B cell (primary cell): ENCODE data around the gene C15orf62. TPM values are rescaled to one million over a fixed set of nuclear protein-coding genes. Genes with fewer than 3 reads are reported as not detected.

Source experiments
- ATAC-seq: fragments of 200-7000 bp; cut with Tn5 transposase; one replicate; pipeline ENCODE4 v1.10.0; 2021; ENCODE audit warnings: low read depth, mild to moderate bottlenecking, moderate number of reproducible peaks, moderate library complexity
- CTCF ChIA-PET: fragments of 350-600 bp; sonication (Branson Sonifier 250); formaldehyde crosslinking; loops from one replicate; lab custom pipeline; 2021; ENCODE audit warnings: antibody characterized with exemption, inconsistent platforms; lab: Charles Lee
- POLR2A ChIA-PET: fragments of 350-600 bp; sonication (Branson Sonifier 250); formaldehyde crosslinking; loops from one replicate; lab custom pipeline; 2021; ENCODE audit warnings: antibody characterized with exemption; lab: Charles Lee
- DNase-seq: peaks from one replicate; pipeline ENCODE4 v3.0.0; 2013
- H2AFZ ChIP-seq: 2 replicates; pipeline ENCODE4 v1.6.1; 2012; ENCODE audit warnings: mild to moderate bottlenecking, low read depth, low read length; ENCODE audit not compliant: insufficient read depth, poor library complexity, severe bottlenecking
- H3K27ac ChIP-seq, 2 donors: 1 replicate in 1 of 2; 2 replicates in 1 of 2; pipeline ENCODE4 v1.5.1; 2012 to 2013; ENCODE audit warnings: low read length in 2 of 2, mild to moderate bottlenecking in 2 of 2, moderate library complexity in 1 of 2
- H3K27me3 ChIP-seq, 4 experiments: fragments of 200-600 bp in 1 of 4; sonication (generic) in 1 of 4; replicated peaks in 1 of 4; 1 replicate in 2 of 4; 2 replicates in 2 of 4; pipeline versions ENCODE4 v1.6.1 to v1.7.0; 2013 to 2016; ENCODE audit warnings: low read length in 3 of 4, mild to moderate bottlenecking in 2 of 4, mixed read lengths in 1 of 4, moderate library complexity in 1 of 4; ENCODE audit not compliant: insufficient read depth in 4 of 4, control insufficient read depth in 3 of 4; ENCODE audit errors: control extremely low read depth in 1 of 4
- H3K36me3 ChIP-seq, 2 experiments: replicated peaks in 1 of 2; 1 replicate in 1 of 2; 2 replicates in 1 of 2; pipeline versions ENCODE4 v1.6.1 to v1.7.1; 2013; ENCODE audit warnings: low read length in 1 of 2; ENCODE audit not compliant: insufficient read depth in 2 of 2, control insufficient read depth in 1 of 2; ENCODE audit errors: control extremely low read depth in 1 of 2, extremely low read depth in 1 of 2
- H3K4me1 ChIP-seq, 2 donors: fragments of 200-600 bp in 1 of 2; sonication (generic) in 1 of 2; 1 replicate in 1 of 2; 2 replicates in 1 of 2; pipeline versions ENCODE4 v1.5.1 to v1.6.1; 2013 to 2017; ENCODE audit warnings: low read length in 2 of 2; ENCODE audit not compliant: control insufficient read depth in 2 of 2, insufficient read depth in 2 of 2
- H3K4me2 ChIP-seq: replicated peaks from 2 replicates; pipeline ENCODE3; 2012; ENCODE audit warnings: mild to moderate bottlenecking, low read depth, low read length; ENCODE audit not compliant: poor library complexity, severe bottlenecking
- H3K4me3 ChIP-seq, 5 experiments: fragments of 200-600 bp in 1 of 5; sonication (generic) in 1 of 5; 1 replicate in 3 of 5; 2 replicates in 2 of 5; pipeline versions ENCODE4 v1.5.1 to v1.7.0; 2011 to 2016; ENCODE audit warnings: low read length in 4 of 5, mild to moderate bottlenecking in 4 of 5, low read depth in 2 of 5, control low read depth in 1 of 5, moderate library complexity in 1 of 5; ENCODE audit not compliant: insufficient read depth in 1 of 5; ENCODE audit errors: control extremely low read depth in 1 of 5, extremely low read depth in 1 of 5
- H3K79me2 ChIP-seq: fragments of 200-600 bp; sonication (generic); one replicate; pipeline ENCODE4 v1.6.0; 2016; ENCODE audit warnings: low read length; ENCODE audit not compliant: control insufficient read depth, insufficient read depth
- H3K9ac ChIP-seq: fragments of 200-600 bp; sonication (generic); 2 replicates; pipeline ENCODE4 v1.6.1; 2017; ENCODE audit warnings: mild to moderate bottlenecking, low read length, moderate library complexity
- H3K9me3 ChIP-seq, 3 donors: one replicate each; pipeline versions ENCODE4 v1.6.1 to v1.7.1; 2013; ENCODE audit warnings: low read length in 2 of 3; ENCODE audit not compliant: control insufficient read depth in 2 of 3, insufficient read depth in 1 of 3; ENCODE audit errors: control extremely low read depth in 1 of 3
- H4K20me1 ChIP-seq: 2 replicates; pipeline ENCODE4 v1.6.0; 2012; ENCODE audit warnings: mild to moderate bottlenecking, low read length; ENCODE audit not compliant: insufficient read depth, control insufficient read depth, poor library complexity, severe bottlenecking
- H3K27ac Mint-ChIP-seq: one replicate; pipeline ENCODE4 v1.8.0; 2021; ENCODE audit warnings: mixed read lengths
- H3K27me3 Mint-ChIP-seq: one replicate; pipeline ENCODE4 v1.8.0; 2021; ENCODE audit warnings: mixed read lengths
- H3K4me1 Mint-ChIP-seq: one replicate; pipeline ENCODE4 v1.8.0; 2021; ENCODE audit warnings: mixed read lengths
- H3K4me3 Mint-ChIP-seq: one replicate; pipeline ENCODE4 v1.8.0; 2021; ENCODE audit warnings: mixed read lengths
- H3K9me3 Mint-ChIP-seq: one replicate; pipeline ENCODE4 v1.8.0; 2022; ENCODE audit warnings: mixed read lengths; ENCODE audit not compliant: insufficient read depth
- EZH2 ChIP-seq: IDR thresholded peaks from 2 replicates; pipeline ENCODE4 v1.6.1; 2012; ENCODE audit warnings: borderline replicate concordance, low read depth, mild to moderate bottlenecking, moderate library complexity, low read length; ENCODE audit not compliant: insufficient read depth, poor library complexity, severe bottlenecking
- WGBS: methylation state at CpG from one replicate; pipeline ENCODE4 v1.1.5; 2013; ENCODE audit warnings: missing lambda C conversion rate; ENCODE audit not compliant: insufficient coverage; 5-methylcytosine and 5-hydroxymethylcytosine counted together
- intact Hi-C: fragments of 100-400 bp; cut with micrococcal nuclease; formaldehyde crosslinking; loops from one replicate; pipeline ENCODE4 v1.10.0; 2022
- polyA plus RNA-seq: library from polyadenylated mRNA; depleted of rRNA; stranded (reverse); fragments of >200 nt; gene quantifications from 2 replicates; pipeline ENCODE4 v1.2.3, GENCODE V29; 2012
- total RNA-seq, 2 donors: library from RNA; stranded (reverse); fragments of 120-200 nt in 1 of 2; gene quantifications; 1 replicate in 1 of 2; 2 replicates in 1 of 2; pipeline versions ENCODE4 v1.2.3 to v1.2.4, GENCODE V29; 2013 to 2022
- TF ChIP-seq, protein P1 (sequence below): fragments of 200-600 bp; IDR thresholded peaks from one replicate; pipeline ENCODE4 v1.8.0; 2022; ENCODE audit warnings: antibody characterized with exemption, mild to moderate bottlenecking

Gene C15orf62
- total and polyA plus RNA-seq, 2 donors (not counting 1 experiment from before 2014, with no cell fraction given) = 0.30 to 9.5 TPM

DNA sequence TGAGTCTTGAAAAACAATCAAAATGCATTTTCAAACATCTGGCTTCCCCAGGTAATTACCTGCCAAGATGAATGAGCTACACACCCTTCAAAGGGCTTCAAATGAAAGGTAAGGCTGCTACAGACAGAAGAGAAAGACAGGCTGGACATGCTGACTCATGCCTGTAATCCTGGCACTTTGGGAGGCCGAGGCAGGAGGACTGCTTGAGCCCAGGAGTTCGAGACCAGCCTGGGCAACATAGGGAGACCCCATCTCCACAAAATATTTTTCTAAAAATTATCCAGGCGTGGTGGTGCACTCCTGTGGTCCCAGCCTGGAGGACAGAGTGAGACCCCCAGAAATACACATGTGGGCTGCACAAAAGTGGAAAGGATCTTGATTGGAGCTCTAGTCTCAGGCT is 22.6 kb downstream of the C15orf62 start:
- Histone ChIP-seq H3K79me2 (peaks cover 77% of the 10 kb centered on the region), H3K27ac (no peak overlapping the region), H2AFZ (no peak overlapping the region), H4K20me1 (peaks cover 32% of the 10 kb centered on the region), H3K4me1 (peaks cover 4 to 6% of the 10 kb centered on the region in 2 donors), H3K4me3 (no peak overlapping the region), H3K4me2 (no peak overlapping the region), H3K9ac (no peak overlapping the region), H3K27me3 (no peaks in the 10 kb centered on the region), H3K9me3 (no peaks in the 10 kb centered on the region), H3K36me3 (peaks cover 2 to 15% of the 10 kb centered on the region in 2 experiments)
- DNase-seq (no peak), ATAC-seq (no peak)
- ChIA-PET POLR2A (interaction anchor here (0.6 kb wide), 1 partner anchor 15 kb away, joined by 3 read pairs; no protein-coding TSS in a partner anchor), CTCF (interaction anchor here (0.7 to 0.8 kb wide), 3 partner anchors 10 to 114 kb away, joined by 3 read pairs; partner anchors contain the start of gene RAD51)
- H3K27me3 Mint-ChIP-seq = no peaks in the 10 kb centered on the region
- 60% methylated on average over 1 of the region's 3 CpGs for WGBS
- H3K4me1 Mint-ChIP-seq = peaks cover 15% of the 10 kb centered on the region
- H3K27ac Mint-ChIP-seq = no peak overlapping the region
- intact Hi-C loops = no loop called here
- H3K4me3 Mint-ChIP-seq = no peak overlapping the region
- H3K9me3 Mint-ChIP-seq = no peaks in the 10 kb centered on the region
- TF ChIP-seq, protein P1, sequence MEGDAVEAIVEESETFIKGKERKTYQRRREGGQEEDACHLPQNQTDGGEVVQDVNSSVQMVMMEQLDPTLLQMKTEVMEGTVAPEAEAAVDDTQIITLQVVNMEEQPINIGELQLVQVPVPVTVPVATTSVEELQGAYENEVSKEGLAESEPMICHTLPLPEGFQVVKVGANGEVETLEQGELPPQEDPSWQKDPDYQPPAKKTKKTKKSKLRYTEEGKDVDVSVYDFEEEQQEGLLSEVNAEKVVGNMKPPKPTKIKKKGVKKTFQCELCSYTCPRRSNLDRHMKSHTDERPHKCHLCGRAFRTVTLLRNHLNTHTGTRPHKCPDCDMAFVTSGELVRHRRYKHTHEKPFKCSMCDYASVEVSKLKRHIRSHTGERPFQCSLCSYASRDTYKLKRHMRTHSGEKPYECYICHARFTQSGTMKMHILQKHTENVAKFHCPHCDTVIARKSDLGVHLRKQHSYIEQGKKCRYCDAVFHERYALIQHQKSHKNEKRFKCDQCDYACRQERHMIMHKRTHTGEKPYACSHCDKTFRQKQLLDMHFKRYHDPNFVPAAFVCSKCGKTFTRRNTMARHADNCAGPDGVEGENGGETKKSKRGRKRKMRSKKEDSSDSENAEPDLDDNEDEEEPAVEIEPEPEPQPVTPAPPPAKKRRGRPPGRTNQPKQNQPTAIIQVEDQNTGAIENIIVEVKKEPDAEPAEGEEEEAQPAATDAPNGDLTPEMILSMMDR = no peak
- no peak for TF ChIP-seq EZH2

DNA sequence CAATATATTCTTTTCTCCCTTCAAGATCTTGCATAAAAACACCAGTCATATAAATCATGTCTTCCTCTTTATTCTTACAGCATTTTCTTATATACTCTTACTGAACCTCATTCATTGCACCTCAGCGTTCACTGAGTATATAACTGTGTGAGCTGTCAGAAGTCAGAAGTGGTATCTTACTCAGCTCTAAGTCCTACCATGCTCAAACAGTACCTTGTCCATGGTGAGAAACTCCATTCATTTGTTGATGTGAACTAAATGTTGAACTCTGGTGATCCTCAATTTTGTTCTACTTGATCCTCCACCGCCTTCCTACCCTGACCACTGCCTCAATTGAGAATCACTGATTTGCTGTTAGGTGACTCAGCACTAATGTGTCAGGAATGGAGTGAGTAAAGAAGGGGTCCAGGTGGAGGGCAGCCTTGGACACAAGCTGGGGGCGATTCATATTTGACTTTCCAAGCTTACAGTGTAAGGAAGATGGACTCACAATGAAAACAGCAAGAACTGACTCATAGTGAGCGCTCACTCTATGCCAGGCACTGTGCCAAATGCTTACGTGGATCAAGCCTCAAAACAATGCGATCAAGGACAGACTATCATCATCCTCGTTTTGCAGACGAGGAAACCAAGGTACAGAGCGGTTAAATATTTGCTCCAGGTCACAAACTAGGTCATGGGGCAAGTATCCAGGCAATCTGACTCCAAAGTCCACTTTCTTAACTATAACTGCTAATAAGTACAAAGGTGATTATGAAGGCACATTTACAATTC is 23.6 kb downstream of the C15orf62 start:
- Histone ChIP-seq H4K20me1 (peaks cover 35% of the 10 kb centered on the region), H3K4me1 (no peaks in the 10 kb centered on the region), H3K27me3 (no peaks in the 10 kb centered on the region), H3K4me3 (no peak overlapping the region), H3K9ac (no peak overlapping the region), H3K9me3 (no peaks in the 10 kb centered on the region), H2AFZ (no peak overlapping the region), H3K4me2 (no peak overlapping the region), H3K79me2 (peaks cover 82% of the 10 kb centered on the region), H3K27ac (no peak overlapping the region), H3K36me3 (peaks cover 2 to 18% of the 10 kb centered on the region in 2 experiments)
- 92% methylated on average over 7 of the region's 9 CpGs for WGBS
- CTCF ChIA-PET = interaction anchor here (0.7 kb wide), 1 partner anchor 980 kb away, joined by 3 read pairs; no protein-coding TSS in a partner anchor
- ATAC-seq (no peak), DNase-seq (no peak)
- Mint-ChIP-seq H3K4me3 (no peak overlapping the region), H3K9me3 (no peaks in the 10 kb centered on the region), H3K27ac (no peak overlapping the region), H3K4me1 (peaks cover 11% of the 10 kb centered on the region), H3K27me3 (no peaks in the 10 kb centered on the region)
- POLR2A ChIA-PET = no interaction called here
- intact Hi-C loops = no loop called here
- TF ChIP-seq, protein P1 = no peak
